Measurements from ENCODE around the gene ANKRD16. TPM values are rescaled to one million over a fixed set of nuclear protein-coding genes. Genes with fewer than 3 reads are reported as not detected.

The ANKRD16 gene
- total RNA-seq, 1 experiment from 2014 or later = 4.9 TPM

GRCh38 chr10:5932345-5932744 lies 42.7 kb upstream of the ANKRD16 start:
- Histone ChIP-seq H3K27me3 (ENCODE audit: low read length) (no peaks in the 10 kb centered on the region), H4K20me1 (ENCODE audit: low read length) (no peaks in the 10 kb centered on the region), H3K9ac (ENCODE audit: low read length) (no peak overlapping the region), H3K4me3 (ENCODE audit: low read length) (no peak overlapping the region), H3K4me1 (ENCODE audit: insufficient read depth, low read length) (no peaks in the 10 kb centered on the region), H2AFZ (ENCODE audit: low read length) (no peak overlapping the region), H3K9me2 (replicated peaks; ENCODE audit: low read length) (no peaks in the 10 kb centered on the region), H3K36me3 (ENCODE audit: low read depth, low read length) (no peaks in the 10 kb centered on the region), H3K27ac (ENCODE audit: low read length) (no peak overlapping the region), H3K79me2 (ENCODE audit: low read length) (no peaks in the 10 kb centered on the region), H3K9me3 (ENCODE audit: low read length) (no peaks in the 10 kb centered on the region), H3F3A (ENCODE audit: low read length, unreplicated experiment) (no peaks in the 10 kb centered on the region), H3K4me2 (ENCODE audit: low read length) (no peak overlapping the region)
- intact Hi-C loops (cut with micrococcal nuclease) = no loop called here
- ChIA-PET POLR2A (ENCODE audit: unreplicated experiment) (no interaction called here), CTCF (no interaction called here)
- TF ChIP-seq EZH2 (IDR thresholded peaks at IDR 0.05; ENCODE audit: low read length, unreplicated experiment) (no peak), EZH2phosphoT487 (IDR thresholded peaks at IDR 0.05; ENCODE audit: borderline replicate concordance, low read length) (no peak), CTCF (conservative IDR thresholded peaks at IDR 0.05; ENCODE audit: low read depth, low read length) (no peak)
- no TSS peak for BruUV-seq (replicated peaks)
- DNase-seq (no peak), ATAC-seq (no peak)

- Histone ChIP-seq H2AFZ (ENCODE audit: low read length) (no peak overlapping the region), H4K20me1 (ENCODE audit: low read length) (no peaks in the 10 kb centered on the region), H3K9ac (ENCODE audit: low read length) (no peak overlapping the region), H3K9me3 (ENCODE audit: low read length) (no peaks in the 10 kb centered on the region), H3K9me2 (replicated peaks; ENCODE audit: low read length) (no peaks in the 10 kb centered on the region), H3K4me3 (ENCODE audit: low read length) (no peak overlapping the region), H3K27ac (ENCODE audit: low read length) (no peak overlapping the region), H3K36me3 (ENCODE audit: low read depth, low read length) (no peaks in the 10 kb centered on the region), H3K4me2 (ENCODE audit: low read length) (no peak overlapping the region), H3F3A (ENCODE audit: low read length, unreplicated experiment) (no peaks in the 10 kb centered on the region), H3K27me3 (ENCODE audit: low read length) (no peaks in the 10 kb centered on the region), H3K4me1 (ENCODE audit: insufficient read depth, low read length) (no peaks in the 10 kb centered on the region), H3K79me2 (ENCODE audit: low read length) (no peaks in the 10 kb centered on the region)
- CTCF ChIA-PET = no interaction called here
- no TSS peak for BruUV-seq (replicated peaks)
- no peak for TF ChIP-seq EZH2 (IDR thresholded peaks at IDR 0.05; ENCODE audit: low read length, unreplicated experiment)
- no peak for TF ChIP-seq EZH2phosphoT487 (IDR thresholded peaks at IDR 0.05; ENCODE audit: borderline replicate concordance, low read length)
- no peak for TF ChIP-seq CTCF (conservative IDR thresholded peaks at IDR 0.05; ENCODE audit: low read depth, low read length)
- intact Hi-C loops (cut with micrococcal nuclease) = no loop called here
- POLR2A ChIA-PET (ENCODE audit: unreplicated experiment) = no interaction called here
- no peak for DNase-seq
- no peak for ATAC-seq
Observed at GRCh38 chr10:5930272-5930671, 40.6 kb upstream of the ANKRD16 start.

GRCh38 chr10:5929442-5929841 lies 39.7 kb upstream of the ANKRD16 start:
- Histone ChIP-seq H3K4me2 (ENCODE audit: low read length) (no peak overlapping the region), H3K27ac (ENCODE audit: low read length) (no peak overlapping the region), H3K4me3 (ENCODE audit: low read length) (no peak overlapping the region), H3K27me3 (ENCODE audit: low read length) (no peaks in the 10 kb centered on the region), H3K9ac (ENCODE audit: low read length) (no peak overlapping the region), H3F3A (ENCODE audit: low read length, unreplicated experiment) (no peaks in the 10 kb centered on the region), H3K9me2 (replicated peaks; ENCODE audit: low read length) (no peaks in the 10 kb centered on the region), H4K20me1 (ENCODE audit: low read length) (no peaks in the 10 kb centered on the region), H2AFZ (ENCODE audit: low read length) (no peak overlapping the region), H3K9me3 (ENCODE audit: low read length) (no peaks in the 10 kb centered on the region), H3K4me1 (ENCODE audit: insufficient read depth, low read length) (no peaks in the 10 kb centered on the region), H3K79me2 (ENCODE audit: low read length) (no peaks in the 10 kb centered on the region), H3K36me3 (ENCODE audit: low read depth, low read length) (no peaks in the 10 kb centered on the region)
- DNase-seq (no peak), ATAC-seq (no peak)
- intact Hi-C loops (cut with micrococcal nuclease) = no loop called here
- ChIA-PET POLR2A (ENCODE audit: unreplicated experiment) (no interaction called here), CTCF (no interaction called here)
- TF ChIP-seq EZH2 (IDR thresholded peaks at IDR 0.05; ENCODE audit: low read length, unreplicated experiment) (no peak), CTCF (conservative IDR thresholded peaks at IDR 0.05; ENCODE audit: low read depth, low read length) (no peak), EZH2phosphoT487 (IDR thresholded peaks at IDR 0.05; ENCODE audit: borderline replicate concordance, low read length) (no peak)
- BruUV-seq (replicated peaks) = no TSS peak

Data from PC-3 (cell line).